HG02571 (cell line): Measurements from ENCODE around the gene PPARA.
"Not testable (repeated sequence)": the region's sequence is repeated elsewhere in the genome, so short reads cannot be mapped to it uniquely, and the experiment has no call there.

Experiments used
- ATAC-seq: cut with Tn5 transposase; IDR thresholded peaks from one replicate; pipeline ENCODE4 v1.9.1; 2021; ENCODE audit warnings: mild to moderate bottlenecking, moderate library complexity; ENCODE audit not compliant: unreplicated experiment

Gene PPARA

DNA sequence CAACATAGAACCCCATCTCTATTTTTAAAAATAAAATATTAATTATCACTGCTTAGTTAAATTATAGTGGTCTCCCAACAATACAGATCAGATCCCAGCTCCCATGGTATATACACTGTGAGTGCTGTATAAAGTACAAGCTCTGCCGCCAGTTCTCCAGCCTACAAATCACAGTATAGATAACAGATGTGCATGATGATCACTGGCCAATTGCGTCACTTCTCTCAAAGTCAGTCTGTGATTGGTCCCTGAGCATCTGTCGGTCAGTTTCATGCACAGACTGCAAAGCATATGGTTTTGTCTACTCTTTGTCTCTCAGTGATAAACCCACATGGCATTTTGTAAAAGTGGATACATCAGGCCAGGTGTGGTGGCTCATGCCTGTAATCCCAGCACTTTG lies 15.7 kb downstream of the PPARA start:
- ATAC-seq = no peak

- ATAC-seq = no peak
Measured at GRCh38 chr22:46169628-46170027, 19.3 kb downstream of the PPARA start.

DNA sequence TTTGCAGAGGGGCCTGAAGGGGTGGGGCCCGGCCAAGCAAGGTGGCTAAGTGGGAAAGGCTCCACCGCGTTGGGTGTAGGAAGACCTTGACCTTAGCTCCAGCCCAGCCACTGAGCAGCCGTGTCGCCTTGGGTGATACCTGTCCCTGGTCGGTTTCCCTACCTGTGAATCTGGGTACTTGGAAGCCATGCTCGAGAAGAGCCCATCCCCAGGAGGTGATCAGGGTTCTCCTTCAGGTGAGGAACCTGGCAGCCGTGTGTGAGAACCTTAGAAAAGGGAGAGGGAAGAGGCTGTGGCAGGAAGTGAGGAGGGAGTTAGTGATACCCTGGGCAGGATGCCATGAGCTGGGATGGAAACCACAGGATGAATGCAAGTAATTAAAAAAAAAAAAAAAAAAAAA lies 21.6 kb downstream of the PPARA start:
- ATAC-seq = no peak

- no peak for ATAC-seq
Measured at GRCh38 chr22:46172522-46173110, 22.3 kb downstream of the PPARA start.

GRCh38 chr22:46173152-46173551 lies 22.8 kb downstream of the PPARA start:
- no peak for ATAC-seq

- ATAC-seq = no peak
Measured at GRCh38 chr22:46175631-46176030, 25.3 kb downstream of the PPARA start.

DNA sequence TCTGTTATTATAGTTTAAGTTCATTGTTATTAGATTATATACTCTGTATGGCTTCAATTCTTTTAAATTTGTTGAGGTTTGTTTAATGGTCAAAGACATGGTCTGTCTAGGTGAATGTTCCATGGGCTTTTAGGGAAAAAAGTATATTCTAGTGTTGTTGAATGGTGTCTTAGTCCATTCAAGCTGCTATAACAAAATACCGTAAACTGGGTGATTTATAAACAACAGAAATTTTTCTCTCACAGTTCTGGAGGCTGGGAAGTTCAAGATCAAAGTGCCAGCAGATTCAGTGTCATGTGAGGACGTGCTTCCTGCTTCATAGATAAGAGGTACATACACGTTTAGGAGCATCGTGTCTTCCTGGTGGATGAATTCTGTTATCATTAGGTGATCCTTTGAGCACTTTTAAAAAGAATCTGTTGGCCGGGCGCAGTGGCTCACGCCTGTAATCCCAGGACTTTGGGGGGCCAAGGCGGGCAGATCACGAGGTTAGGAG lies 26.2 kb downstream of the PPARA start:
- ATAC-seq = no peak

DNA sequence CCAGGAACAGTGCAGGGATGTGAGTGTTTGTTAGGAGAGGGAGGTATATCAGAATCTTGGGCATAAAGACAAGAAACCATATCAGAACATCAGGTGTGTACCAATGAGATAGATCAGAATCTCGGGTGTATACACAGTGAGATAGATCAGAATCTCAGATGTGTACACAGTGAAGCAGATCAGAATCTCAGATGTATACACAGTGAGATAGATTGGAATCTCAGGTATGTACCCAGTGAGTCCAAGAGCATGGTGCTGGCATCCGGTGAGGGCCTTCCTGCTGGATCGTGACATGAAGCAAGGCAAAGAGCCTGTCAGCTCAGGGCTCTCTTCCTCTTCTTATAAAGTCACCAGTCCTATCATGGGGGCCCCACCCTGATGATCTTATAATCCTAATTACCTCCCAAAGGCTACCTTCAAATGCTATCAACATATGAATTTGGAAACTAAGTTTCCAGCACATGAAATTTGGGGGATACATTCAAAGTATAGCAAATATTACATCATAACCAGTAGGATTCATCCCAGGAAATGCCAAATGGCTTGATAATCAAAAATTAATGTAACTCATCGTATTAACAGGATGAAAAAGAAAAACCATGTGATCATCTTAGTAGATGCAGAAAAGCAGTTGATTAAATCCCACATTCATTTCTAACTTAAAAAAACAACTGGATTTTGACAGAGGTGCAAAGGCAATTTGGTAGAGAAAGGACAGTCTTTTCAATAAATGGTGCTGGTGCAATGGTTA lies 28.6 kb downstream of the PPARA start:
- no peak for ATAC-seq

DNA sequence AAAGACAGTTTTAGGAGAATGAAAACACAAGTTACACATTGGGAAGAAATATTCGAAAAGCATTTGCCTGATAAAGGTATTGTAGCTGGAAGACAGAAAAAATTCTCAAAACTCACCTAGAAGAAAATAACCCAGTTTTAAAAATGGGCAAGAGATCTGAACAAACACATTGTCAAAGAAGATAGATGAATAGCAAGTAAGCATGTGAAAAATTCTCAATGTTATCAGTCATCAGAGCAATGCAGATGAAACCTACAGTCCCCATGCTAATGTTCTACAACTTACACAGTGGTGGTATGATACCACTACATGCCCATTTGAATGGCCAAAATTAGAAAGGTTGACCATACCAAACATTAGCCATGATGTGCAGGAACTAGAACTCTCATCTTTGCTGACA lies 29.4 kb downstream of the PPARA start:
- ATAC-seq = no peak

DNA sequence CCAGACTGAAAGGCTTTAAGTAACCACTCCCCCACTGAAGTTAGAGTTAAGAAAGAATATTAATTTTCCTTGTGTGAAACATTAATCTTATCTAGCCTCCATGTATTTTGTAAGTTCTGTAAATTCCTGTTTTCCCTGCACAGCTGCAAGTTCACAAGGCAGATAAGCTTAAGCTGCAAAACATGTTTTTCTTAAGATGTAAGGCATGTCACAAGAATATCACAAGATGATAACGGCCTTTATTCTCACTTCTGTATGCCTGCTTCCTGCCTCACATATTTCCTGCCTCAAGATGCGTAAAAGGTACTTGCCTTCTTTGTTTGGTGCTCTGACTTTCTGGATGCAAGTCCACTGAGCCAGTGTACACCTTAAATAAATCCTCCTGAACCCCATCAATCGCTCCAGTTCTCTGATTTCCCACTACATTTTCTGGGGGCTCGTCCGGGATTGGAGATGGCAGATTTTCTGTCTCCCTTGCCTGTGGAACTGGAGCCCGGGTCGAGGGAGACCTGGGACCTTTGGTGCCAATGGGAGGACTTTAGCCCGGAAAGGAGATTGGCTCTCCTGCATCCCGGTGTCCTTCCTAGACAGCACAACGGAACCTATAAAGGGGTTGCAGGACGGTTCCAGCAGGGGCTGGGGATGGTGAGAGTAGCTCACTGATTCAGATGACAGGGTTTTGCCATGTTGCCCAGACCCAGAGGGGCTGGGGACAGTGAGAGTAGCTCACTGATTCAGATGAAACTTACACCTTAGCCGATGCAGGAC lies 30.2 kb downstream of the PPARA start:
- ATAC-seq = no peak

DNA sequence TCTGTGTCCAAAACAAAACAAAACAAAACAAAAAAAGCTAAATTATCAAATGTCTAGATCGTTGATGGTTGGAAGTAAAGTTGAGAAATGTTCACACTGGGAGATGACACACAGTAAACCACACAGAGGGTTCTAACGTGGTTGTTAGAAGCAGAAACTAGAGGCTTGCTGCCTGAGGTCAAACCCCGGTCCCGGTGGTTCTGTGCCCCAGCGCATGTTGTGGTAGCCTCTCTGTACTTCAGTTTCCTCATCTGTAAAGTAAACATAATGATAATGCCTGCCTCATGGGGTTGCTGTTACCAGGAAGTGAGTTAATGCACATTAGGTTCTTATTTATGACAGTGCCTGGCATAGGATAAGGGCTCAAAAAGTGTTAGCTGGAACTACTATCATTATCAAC lies 33.4 kb downstream of the PPARA start:
- ATAC-seq = no peak

DNA sequence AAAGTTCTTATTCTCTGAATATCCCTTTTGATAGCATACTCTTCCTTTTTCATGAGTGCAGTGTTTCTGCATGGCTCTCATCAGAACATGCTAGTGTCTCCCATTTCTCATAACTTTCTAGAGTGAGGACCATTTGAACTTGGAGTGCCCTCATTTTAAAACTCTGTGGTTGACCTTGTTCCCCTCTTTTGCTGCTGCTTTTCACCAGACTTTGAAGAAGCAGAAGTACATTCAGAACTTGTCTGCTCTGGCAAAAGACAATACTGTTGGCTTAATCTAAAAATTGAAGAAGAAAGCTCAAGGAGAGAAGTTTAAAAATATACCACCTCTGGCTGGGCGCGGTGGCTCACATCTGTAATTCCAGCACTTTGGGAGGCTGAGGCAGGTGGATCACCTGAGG lies 35.0 kb downstream of the PPARA start:
- ATAC-seq = no peak

- ATAC-seq = no peak
Measured at GRCh38 chr22:46187862-46188261, 37.5 kb downstream of the PPARA start.

DNA sequence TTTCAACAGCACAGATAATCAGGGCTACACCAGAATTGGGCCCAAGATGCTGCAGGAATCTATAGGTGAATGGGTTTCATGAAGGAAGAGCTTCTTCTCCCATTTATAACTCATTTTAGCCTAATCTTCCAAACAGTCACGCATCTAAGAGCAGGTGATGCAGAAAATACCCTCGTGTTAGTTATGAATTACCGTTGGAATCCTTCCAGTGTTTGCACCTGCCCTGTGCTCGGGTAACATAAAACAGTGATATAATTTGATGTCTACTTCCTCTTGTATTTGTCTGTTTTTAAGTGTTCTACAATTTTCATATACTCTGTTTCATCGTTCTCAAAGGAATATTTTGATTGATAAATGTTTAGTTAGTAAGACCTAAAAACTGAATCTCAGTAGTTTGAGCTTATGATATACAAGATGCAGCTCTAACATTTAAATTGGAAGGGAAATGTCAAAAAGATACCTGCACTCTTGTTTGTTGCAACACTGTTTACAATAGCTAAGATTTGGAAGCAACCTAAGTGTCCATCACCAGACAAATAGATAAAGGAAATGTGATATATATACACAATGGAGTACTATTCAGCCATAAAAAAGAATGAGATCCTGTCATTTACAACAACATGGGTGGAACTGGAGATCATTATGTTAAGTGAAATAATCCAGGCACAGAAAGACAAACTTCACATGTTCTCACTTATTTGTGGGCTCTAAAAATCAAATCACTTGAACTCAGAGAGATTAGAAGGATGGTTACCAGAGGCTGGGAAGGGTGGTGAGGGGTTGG lies 42.1 kb downstream of the PPARA start:
- no peak for ATAC-seq

DNA sequence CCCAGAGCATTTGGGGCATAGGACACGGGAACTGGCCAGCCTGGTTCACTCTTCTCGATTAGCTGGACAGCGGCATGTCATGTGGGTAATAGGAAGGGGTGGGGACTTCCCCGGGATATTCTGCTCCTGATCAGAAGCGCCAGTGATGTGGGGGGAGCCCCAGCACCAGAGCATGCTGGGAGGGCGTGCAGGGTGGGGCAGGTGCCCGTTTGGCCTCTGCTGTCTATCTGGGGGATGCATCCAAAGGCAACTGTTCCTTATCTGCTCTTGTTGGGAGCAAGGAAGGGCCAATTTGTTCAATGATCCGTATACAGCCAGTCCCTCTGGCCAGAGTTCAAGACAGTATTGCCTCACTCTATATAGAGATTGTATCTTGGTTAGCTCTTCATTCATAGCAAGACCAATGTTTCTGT lies 43.6 kb downstream of the PPARA start:
- ATAC-seq = no peak

GRCh38 chr22:46195487-46196165 lies 45.3 kb downstream of the PPARA start:
- ATAC-seq = no peak

DNA sequence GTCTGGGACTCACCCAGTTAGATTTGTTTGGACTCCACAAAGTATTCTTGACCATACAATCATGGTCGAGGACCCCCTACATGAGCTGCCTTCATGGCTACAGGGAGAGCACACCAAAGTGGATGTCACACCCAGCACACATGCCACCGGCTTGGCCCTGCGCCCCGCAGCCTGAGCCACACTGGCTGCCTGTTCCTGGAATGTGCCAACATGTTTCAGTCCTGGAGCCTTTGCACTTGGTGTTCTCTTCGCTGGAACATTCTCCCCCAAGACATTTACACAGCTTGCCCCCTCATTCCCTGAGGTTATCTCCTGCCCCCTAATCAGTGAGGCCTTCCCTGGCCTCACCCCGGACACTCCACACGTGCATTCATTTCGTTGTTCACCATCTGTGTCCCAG lies 46.0 kb downstream of the PPARA start:
- no peak for ATAC-seq

DNA sequence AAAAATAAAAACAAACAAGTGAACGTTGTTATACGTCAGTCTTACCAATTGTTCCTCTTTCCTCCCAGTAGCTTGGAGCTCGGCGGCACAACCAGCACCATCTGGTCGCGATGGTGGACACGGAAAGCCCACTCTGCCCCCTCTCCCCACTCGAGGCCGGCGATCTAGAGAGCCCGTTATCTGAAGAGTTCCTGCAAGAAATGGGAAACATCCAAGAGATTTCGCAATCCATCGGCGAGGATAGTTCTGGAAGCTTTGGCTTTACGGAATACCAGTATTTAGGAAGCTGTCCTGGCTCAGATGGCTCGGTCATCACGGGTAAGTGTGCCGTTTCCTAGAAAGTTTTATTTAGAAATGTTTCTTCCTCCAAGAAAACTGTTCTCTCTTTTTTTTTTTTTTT lies 47.9 kb downstream of the PPARA start:
- ATAC-seq = no peak

DNA sequence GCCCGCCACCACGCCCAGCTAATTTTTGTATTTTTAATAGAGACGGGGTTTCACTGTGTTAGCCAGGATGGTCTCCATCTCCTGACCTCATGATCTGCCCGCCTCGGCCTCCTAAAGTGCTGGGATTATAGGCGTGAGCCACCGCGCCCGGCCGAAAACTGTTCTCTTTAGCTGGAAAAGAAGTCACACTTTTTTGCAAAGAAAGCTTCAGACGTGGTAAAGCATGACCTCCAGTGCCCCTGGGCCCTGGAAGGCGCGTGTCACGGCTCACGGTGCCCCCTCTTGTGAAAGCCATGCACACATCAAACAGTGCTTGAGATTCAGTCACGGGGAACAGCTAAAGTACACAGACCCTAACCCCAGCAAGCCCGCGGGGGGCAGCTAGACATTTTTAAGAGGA lies 48.5 kb downstream of the PPARA start:
- not testable (repeated sequence) for ATAC-seq

GRCh38 chr22:46201059-46201757 lies 50.9 kb downstream of the PPARA start:
- ATAC-seq = no peak
